ENCODE results near the gene RPGR.

The RPGR gene

DNA sequence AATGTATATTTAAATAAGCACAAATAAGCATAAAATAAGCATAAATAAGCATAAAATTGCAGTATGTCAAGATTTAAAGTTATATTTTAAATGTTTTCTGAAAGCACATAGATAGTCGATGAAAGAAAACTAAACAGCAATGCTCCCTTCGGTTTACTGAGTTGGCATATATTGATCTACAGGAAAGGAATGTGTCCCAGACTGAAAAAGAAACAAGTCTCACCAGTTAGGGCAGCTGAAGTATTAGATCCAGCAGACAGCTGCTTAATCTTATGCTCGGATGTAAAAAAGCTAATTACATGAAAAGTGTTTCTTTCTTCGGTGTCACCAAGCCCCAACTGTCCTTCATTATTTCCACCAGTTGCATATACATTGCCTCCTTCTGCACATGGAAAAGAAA lies 8.7 kb downstream of the RPGR start:
- DNase-seq = no peak

DNA sequence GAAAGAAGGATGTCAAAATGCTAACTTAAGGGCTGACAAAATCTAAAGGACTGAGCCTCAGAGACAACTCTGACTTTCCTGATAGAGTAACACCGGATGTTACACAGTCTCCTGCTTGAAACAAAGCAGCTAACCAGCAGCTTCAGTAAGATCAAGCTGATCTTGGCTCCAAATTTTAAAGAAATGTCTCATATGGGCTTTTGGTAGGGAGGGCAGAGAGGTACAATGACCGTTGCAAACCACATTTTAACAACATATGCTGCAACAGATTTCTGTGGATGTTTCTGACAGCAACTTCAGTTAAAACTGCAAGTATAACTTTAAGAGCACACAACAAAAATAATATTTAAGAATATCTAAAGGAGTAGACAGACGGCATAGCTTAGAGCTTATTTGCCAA lies 9.1 kb downstream of the RPGR start:
- DNase-seq = no peak

DNA sequence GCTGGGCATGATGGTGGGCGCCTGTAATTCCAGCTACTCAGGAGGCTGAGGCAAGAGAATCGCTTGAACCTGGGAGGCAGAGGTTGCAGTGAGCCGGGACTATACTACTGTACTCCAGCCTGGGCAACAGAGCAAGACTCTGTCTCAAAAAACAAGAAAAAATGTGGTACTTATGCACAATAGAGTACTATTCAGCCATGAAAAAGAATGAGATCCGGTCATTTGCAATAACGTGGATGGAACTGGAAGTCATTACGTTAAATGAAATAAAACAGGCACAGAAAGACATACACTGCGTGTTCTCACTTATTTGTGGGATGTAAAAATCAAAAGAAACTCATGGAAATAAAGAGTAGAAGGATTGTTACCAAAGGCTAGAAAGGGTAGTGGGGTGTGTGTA lies 12.1 kb downstream of the RPGR start:
- DNase-seq = no peak

DNA sequence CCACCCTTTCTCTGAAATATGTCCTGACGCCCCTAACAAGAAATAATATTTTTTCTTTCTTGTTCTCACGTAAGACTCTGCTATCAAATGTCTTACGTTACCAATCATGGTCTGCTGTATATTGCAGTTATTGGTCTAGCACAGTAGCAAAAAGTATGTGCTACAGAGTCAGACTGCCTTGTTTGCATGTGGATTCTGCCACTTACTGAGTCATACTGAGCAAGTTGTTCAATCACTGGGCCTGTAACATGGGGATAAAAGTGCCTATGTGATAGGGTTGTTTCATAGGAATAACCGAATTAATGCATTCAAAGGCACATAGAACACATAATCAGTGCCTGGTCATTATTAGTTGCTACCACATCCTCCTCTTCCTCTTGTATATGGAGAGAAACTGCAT lies 14.1 kb downstream of the RPGR start:
- no peak for DNase-seq

DNA sequence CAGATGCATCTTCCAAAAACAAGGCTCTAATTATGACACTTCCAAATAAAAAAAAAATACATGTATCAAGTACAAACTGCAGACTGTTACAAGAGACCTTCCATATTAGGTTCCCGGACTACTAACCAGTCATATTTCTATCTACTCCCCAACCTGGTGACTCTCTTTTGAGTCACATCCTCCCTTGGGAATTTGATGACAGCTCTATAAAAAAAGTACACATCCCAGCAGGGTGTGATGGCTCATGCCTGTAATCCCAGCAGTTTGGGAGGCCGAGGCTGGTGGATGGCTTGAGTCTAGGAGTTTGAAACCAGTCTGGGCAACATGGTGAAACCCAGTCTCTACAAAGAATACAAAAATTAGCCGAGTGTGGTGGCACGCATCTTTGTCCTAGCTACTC lies 14.9 kb downstream of the RPGR start:
- no peak for DNase-seq

DNA sequence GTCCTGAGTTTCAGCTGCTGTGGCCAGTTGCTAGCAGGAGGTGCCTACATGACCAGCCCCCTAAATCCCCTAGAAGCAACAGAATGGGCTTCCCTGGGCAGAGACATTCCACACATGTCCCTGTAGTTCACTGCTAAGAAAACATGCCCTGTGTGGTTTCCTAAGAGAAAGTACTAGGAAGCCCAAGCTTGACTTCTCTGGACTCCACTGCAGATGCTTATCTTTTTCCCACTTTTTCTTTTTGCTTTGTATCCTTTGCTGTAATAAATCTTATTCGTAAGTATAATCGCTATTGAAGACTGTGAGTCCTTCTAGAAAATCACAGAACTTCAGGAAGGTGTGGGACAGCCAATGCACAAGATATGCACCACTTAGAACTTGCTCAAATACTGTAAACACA lies 15.6 kb downstream of the RPGR start:
- no peak for DNase-seq

DNA sequence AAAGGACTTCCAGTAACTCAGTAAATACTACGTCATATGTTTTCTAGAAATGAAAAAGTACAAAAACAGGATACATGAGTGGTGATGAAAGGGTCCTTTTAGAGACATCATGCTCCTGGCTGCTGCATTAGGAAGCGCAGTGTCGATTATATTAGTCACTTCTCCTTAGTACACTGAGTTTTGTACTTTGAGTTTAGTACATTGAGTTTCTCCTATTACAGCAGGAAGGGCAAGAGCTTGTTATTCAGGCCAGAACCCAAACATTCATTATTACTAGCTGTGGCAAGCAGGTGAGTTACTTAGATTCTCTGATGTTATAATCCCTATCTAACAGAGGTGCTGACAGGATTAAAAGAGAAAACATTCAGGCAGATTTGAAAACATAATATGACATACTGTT lies 21.3 kb downstream of the RPGR start:
- no peak for DNase-seq

DNA sequence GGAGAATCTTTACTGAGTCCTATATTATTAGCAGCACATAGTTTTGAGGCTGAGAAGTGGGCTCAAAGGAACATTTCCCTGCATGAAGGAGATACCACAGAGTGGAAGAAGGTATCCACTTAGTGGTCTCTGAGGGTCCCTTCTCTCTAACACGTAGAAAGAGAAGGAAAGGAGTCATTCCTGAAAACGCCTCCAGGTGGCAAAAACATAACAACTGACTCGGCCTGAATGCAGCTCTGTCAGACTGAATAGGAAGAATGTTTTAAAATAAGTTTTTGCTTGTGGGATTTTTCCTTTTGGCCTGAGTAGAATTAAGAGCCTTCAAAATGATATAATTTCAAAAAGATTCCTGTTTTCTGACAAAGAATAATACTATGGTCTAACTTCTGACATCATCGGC lies 23.3 kb downstream of the RPGR start:
- no peak for DNase-seq

DNA sequence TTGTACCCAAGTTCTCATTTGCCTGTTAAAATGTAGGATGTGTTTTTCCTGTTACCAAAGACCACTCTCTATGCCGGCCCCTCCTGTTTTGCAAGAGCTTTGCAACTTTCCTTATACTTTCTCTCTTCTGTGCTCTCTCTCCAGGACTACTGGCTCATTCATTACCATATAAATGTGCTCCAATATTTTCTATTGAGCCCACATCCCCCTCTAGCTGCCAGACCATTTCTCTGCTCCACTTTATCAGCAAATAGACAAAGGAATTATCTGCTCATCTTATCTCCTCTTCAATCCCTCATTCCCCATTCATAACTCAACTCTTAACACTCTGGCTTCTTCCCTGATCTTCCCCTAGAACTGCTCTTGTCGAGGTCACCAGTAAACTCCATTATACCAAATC lies 33.6 kb downstream of the RPGR start:
- DNase-seq = no peak

DNA sequence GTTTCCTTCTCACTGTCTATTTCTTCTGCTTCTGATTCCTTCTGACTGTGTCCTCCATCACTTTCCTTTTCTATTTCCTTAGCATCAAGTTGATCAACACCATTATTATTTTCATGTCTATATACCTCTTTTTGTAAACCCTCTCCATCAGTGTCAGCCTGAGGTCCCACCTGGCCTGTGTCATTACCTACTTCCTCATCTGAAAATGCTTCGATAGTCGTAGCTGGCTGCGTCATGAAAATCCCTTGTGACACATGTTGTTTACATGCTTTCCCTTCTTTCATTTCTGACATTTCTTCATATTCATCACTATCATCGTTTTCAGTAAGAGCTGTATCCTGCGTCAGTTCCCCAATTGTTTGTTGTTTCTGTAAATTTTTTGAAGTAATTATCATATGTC lies 39.6 kb downstream of the RPGR start:
- no peak for DNase-seq

DNA sequence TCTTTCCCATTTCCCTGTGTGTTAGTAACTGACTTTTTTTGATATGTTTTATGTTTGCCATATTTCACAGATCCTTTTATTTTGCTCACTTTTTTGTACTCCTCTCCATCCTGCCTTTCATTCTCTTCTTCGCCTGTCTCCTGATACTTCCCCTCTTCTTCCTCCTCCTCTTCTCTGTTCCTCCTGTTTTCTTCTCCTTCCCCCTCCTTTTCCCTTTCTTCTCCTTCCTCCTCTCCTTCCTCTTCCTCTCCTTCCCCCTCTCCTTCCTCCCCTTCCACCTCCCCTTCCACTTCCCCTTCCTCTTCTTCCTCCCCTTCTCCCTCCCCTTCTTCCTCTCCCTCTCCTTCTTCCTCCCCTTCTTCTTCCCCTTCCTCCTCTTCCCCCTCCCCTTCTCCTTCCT lies 41.7 kb downstream of the RPGR start:
- no peak for DNase-seq

DNA sequence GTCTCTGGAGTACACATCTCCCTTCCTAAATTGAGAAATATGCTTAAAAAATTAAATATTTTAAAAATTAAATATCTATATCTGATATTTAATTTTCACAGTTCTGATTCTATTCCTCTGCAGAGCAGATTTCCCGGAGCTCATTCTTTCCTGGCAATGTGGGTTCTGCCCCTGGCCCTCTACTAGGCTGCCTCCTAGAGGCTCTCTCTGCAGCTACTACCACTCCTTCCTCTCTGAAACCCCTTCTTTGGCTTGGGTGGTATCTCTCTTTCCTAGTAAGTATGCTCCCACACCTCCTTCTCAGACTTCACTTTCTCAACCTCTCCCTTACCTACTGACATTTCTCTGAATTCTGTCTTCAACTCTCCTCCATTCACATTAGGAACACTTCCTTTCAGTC lies 45.3 kb downstream of the RPGR start:
- DNase-seq = no peak

DNA sequence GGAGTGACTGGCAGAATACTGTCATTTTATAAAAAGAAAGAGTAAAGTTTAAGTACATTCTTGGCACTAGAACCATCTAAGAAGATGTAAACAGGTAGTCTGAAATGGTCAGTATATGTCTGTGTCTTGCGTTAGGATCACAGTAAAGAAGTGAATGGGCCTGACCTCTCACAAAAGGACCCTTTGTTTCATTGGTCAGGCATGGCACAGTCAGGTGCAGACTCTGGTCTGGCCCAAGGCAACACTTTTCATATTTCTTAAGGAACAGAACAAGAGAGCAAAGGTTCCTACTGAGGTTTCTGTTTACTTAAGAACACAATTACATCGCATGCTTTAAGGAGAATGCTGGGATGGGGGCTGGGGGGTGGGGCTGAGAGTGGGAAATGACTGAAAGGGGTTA lies 48.1 kb downstream of the RPGR start:
- no peak for DNase-seq

DNA sequence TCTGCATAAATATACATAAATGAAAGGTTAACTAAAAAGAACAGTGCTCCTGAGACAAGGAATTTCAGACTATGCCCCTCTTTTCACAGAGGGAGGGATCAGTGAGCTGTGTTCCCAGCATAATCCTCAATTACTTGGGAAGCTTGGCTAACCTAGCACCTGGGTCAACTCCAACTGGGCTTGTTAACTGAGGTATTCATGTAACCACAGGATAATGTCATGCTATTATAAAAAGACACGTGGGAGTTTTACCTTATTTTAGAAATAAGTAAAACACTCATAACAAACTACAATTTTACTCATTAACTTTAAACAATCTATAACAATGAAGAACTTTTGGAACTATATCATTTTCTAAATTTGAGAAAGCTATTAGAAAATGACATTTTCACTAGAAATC lies 48.6 kb downstream of the RPGR start:
- no peak for DNase-seq

DNA sequence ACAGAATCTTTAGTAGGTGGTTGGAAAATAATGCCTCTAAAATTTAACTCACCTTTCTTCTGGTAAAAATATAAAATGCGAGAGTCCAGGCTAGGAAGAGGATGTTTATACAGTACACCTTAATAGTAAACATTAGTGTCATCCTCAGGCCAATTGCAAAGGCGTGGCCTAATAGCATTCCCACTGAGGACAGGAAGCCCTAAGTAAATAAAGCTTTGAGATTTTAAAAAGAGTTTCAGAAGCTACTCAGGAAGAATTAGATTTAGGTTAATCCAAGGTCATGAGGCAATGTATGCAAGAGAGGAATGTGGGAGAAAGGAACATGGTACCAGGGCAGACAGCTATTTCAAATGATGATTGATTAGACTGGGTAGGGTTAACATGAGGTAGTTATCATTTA lies 49.5 kb downstream of the RPGR start:
- DNase-seq = no peak

DNA sequence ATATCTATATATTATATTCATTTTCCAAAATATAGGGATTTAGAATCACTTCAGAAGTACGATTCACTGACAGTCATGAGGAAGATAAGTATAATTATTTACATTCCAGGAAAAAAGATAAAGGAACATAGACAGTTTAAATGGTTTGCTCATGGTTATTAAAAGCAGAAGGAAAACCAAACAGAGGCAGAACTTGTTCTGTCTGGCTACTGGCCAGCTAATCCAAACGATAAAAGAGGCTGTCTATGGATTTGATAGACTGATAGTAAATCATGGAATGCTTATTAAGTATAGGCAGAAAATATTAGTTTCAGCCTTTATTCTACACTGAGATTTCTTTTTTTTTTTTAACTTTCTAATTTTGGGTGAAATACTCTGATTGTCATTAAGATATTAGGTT lies 50.2 kb downstream of the RPGR start:
- no peak for DNase-seq

DNA sequence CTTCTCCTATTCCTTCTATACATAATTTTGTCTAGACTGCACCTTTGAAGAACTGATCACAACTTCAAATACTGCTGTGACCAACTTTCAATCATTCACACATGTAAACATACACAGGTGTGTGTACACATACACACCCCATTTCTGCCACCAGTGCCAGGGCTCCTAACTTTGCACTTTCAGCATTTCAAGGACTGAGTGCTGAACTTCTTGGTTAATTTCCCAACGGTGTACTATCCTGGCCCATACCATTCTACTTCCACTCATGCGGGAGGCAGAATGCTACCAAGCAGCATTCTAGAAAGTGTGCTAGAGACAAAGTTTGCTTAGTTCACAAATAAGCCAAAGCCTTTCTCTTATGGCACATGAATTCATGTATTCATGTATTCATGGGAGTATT lies 51.2 kb downstream of the RPGR start:
- no peak for DNase-seq

DNA sequence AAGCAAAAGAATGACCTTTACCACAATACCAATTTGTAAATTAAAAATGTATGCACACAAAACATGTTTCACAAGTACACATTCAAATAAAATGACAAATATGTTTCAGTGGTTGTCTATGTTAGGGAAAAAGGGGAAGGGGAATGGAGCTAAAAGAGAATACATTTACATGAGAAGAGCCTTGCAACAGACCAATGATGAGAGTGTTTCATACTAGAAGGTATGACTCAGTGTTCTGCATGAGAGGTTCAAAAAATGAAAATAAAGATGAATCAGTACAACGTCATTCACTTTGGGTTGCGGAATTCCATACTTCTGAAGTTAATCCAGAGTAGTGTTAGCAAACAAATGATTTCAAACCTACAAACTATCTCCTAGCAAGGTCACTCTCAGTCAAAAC lies 51.7 kb downstream of the RPGR start:
- no peak for DNase-seq

DNA sequence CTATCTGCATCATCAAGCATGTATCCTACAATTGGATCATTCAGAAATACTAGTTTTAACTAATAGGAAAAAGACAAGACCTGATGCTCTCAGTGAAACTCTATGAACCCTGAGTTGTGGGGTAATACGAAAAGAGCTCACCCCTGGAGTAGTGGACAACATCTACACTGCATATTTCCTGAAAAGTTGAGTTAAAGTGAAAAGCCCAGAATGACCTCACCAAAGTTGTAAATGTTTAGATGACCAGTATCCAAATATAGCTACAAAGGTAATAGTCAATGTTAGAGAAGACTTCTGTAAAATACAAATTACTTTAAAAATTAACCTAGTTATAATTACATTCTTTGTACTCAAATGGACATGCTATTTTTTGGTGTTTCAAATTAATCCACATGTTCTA lies 53.9 kb downstream of the RPGR start:
- no peak for DNase-seq

DNA sequence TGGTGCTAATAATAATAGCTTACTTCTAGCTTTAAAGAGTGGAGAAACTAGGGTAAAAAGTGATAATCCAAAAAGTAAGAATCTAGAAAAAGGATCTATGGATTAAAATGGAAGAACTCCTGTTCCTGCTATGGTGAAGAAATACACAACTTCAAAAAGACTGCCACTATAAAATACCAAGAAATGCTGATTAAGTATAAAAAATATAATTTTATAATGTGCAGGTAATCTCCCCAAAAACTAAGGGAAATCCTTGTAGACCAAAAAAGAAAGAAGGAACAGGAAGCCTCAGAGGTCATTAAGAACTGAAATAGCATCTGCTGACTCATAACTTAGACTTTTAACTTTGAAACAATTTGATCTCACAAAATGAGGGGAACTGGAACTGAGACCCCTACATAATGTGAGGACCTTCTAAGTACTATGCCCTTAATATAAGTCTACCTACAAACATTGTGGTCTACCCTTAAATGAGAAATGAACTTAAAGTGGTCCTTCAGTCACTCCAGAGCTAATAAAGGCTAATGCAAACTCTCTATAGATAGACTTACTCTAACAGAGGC lies 56.1 kb downstream of the RPGR start:
- DNase-seq = no peak

DNA sequence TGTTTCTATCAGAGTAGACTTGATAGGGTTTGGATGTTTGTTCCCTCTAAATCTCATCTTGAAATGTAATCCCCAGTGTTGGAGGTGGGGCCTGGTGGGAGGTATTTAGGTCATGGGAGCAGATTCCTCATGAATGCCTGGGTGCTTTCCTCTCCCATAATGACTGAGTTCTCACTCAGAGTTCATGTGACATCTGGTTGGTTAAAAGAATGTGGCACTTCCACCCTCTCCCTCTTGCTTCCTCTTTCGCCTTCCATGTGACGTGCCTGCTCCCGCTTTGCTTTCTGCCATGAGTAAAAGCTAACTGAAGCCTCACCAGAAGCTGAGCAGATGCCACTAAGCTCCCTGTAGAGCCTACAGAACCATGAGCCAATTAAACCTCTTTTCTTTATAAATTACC lies 59.3 kb downstream of the RPGR start:
- no peak for DNase-seq

DNA sequence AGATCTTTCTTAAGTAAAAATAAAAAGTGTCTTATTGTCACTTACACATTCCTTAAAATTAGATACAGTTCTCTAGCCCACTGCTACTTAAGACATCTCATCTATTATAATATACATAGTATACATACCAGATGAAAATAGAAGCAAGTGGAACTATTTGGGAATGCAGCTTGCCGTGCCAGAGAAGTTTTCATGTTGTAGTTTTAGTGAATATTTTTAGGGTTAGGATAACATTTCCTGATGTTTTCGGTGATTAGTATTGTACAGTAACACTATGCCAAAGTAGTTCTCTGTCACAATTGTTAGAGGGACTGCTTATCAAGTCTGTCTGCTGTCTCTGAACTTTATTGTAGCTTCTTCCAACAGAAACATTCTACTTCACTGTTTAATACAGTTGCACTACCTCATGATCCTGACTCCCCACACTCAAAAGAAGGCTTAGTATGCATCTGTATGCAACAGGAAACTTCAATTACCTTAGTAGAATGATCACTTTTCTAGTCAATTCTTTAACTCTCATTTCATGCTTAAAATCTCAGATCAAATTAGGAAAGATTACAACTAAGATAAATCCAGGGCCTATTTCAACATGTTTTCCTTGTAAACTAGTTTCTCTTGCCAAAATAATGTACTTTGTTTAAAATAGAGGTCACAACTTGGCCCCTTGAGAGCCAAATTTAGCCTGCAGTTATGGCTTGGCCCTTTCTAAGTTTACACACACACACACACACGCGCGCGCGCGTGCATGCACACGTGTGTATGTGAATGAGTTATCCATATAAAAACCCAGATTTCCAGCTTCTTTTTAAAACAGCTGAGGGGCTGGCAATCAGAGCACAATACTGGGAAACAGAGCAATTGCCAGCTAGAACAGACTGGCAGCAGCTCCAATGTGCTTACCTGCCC lies 64.3 kb downstream of the RPGR start:
- DNase-seq = no peak

DNA sequence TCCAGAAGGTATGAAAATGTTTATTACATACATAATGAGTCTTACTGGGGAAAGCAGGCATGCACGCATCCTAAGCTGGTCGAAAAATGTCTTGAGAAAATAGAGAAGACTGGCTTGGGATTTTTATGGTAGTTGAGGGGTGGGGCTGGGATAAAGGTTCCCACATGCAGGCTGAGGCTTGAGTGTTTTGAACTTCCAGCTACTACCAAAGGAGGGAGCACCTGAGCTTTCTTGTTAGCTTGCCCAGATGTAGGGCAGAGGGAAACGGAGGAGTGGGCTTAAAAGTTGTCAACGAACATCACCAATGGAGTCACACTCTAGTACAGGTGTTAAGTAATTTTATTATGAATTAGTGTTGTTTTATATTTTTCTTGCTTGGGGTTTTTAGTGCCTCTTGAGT lies 67.1 kb downstream of the RPGR start:
- no peak for DNase-seq

DNA sequence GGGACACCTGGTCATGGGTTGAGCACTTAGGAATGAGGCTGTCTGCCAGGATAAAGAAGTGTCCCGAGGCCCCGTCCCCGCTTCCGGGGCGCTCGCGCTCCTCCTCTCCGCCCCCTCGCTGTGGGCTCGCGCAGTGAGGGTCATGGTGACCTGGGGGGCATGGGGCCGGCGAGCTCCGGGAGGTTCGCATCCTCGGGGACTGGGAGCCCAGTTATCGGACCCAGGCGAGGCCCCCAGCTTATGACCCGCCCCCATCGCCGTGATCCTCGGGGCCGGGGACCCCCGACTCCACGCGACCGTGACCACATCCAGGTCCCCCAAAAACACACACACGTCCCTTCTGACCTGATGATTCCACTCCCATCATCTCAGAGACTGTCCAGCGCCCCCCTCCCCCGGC lies 71.3 kb downstream of the RPGR start:
- DNase-seq = no peak

DNA sequence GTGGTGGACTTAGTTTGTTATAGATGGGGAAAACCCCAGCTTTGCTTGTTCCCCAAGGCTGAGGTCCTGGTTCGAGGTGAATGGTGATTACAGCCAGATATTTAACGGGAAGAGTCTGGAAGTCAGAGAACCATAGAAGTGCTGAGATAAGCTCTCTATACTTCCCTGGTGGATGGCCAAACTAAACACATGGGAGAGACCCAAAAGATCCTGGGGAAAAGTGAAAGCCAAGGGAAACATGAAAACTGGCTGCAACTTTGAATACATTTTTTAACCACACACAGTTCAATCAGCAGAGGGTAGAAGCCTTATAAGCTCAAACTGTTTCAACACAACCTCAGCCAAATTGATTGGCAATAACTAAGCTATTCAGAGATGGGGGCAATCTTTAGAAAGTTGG lies 77.3 kb downstream of the RPGR start:
- no peak for DNase-seq

Data from effector CD8-positive, alpha-beta T cell (primary cell).